Measurements from ENCODE around the gene RLN3.

DNA sequence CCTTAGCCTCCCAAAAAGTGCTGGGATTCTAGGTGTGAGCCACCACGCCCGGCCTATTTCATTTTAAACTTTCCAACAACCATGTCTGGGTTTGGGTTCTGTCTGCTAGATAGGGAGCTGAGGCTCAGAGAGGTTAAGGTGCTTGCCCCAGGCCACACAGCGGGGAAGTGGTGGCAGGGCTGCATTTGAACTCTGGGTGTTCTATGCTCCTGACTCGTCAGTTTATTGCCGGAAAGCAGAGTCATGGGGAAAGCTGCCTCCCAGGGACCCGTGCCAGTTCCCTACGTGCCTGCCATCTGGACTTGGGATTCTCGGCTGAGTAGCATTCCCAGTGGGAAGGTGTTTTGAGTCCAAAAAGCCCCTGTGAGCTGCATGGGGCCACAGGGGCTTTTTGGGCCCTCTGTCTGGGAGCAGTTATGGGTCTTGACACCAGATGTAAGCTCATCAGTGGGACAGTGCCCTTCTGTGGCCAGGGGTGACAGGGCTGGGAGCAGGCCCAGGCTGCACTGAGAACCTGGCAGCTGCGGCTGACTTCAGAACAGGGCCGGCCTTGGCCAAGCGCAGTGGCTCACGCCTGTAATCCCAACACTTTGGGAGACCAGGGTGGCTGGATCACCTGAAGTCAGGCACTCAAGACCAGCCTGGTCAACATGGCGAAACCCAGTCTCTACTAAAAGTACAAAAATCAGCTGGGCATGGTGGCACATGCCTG lies 32.8 kb upstream of the RLN3 start:
- TF ChIP-seq CTCF (IDR thresholded peaks at IDR 0.05) (no peak), POLR2AphosphoS5 (IDR thresholded peaks at IDR 0.05) (no peak)

Data from esophagus muscularis mucosa (tissue), 3 donors.